GM21528 (cell line): ENCODE results near the gene ZSCAN5A.
"Not testable (repeated sequence)": the region's sequence is repeated elsewhere in the genome, so short reads cannot be mapped to it uniquely, and the experiment has no call there.

Source experiments
- ATAC-seq: cut with Tn5 transposase; IDR thresholded peaks from one replicate; pipeline ENCODE4 v1.9.1; 2021; ENCODE audit warnings: mild to moderate bottlenecking, moderate library complexity; ENCODE audit not compliant: unreplicated experiment, low FRiP score

ZSCAN5A gene

DNA sequence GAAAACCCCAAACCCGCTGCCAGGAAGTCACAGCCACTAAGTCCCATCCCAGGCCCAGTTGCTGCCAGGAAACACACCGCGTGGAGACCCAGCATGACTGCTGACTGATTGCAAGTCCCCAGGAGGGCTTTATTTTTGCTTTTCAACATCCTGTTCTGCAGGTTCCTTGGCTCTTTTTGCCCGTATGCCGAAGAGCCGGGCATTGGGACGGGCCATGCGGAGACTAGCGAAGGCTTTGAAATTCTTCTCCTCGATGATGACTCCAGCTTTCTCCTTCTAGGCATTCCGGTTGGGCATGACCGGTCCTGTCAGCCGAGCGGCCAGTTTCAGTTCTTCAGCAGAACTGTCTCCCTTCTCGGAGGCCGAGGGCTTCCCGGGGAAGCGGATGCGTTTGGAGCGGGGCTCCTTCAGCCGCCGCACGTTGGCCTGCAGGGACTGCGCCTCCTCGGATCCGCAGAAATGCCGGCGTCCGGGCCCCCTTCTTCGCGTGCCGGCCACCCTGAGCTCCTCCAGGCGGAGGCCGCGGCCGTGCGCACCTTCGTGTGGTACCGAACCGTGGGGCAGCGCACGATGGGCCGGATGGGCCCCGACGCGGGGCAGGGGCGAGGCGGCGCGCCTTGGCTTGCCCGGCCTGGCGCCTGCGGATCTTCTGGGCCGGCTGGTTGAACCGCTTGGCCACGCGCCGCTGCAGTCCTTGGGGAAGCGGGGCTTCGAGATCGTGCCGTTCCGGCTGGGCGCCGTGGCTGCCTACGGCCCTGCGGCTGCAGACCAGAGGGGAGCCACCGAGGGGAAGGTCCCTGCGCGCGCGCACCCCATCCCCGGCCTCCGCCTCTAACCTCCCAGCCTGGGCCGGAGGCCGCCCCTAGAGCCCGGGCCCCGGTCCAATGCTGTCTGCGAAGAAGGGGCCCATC, 97.3 kb downstream of the ZSCAN5A start:
- ATAC-seq: no peak

DNA sequence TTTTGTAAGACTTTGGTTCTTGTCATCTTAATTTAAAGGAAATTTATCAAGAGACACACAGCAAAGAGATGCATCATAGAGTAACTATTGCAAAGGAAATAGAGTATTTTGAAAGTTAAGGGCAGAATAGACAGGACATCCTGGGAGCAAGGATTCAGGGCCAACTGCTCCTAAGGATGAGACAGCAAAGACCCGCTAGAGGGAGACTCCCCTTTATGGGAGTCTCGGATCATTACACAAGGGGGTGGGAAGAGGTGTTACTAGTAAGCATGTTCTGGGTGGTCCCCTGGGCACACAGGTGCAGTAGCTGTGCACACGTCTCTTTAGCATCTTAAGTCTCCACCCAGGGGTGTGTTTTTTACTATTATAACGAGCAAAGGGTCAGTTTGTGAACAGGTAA, 102.9 kb downstream of the ZSCAN5A start:
- ATAC-seq: no peak

DNA sequence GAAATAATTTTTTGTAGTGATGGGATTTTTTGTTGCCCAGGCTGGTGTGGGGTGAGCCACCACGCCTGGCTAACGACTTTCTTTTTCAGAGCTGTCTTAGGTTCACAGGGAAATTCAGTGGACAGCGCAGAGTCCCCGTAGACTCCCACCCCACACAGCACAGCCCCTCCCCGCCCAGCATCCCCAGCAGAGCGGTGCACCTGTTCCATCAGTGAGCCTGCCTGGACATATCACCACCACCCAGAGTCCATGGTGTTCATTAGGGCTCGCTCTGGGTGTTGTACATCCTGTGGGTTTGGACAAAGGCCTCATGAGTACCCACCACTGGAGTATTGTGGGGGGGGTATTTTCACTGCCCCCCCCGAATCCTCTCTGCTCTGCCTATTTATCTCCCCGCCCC, 104.6 kb downstream of the ZSCAN5A start:
- not testable (repeated sequence) for ATAC-seq

DNA sequence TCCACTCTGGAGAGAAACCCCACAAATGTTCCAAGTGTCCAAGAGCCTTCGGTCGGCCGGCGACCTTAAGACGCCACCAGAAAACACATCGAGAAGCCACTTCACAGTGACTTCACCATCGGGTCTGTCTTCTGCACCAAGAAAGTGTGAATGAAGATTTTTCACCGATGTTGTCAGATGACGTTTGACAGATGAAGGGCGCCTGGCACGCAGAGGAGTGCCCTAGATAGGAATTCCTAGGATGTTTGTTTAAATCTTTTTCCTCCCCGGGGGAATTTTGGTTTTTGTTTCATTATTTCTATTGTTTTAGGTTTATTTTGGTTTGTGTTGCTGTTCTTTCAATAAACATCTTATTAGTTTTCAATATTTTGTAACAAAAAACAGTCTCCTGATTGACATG, 105.5 kb downstream of the ZSCAN5A start:
- no peak for ATAC-seq

DNA sequence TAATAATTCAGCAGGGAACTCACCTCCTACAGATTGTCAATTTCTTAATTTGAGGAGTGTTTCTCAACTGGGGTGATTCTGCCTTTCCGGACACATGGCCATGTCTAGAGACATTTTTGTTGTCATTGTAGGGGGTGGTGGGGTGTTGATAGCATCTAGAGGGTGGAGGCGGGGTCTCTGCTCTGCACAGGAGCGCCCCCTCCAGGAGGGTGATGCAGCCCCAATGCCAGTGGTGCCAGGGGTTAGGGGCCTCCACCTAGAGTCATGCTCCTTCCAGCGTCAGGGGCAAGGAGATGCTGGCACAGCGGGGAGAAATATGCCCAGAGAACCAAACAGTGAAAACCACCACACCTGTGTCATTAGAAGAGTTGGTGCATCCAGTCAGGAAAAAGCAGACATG, 107.1 kb downstream of the ZSCAN5A start:
- not testable (repeated sequence) for ATAC-seq

DNA sequence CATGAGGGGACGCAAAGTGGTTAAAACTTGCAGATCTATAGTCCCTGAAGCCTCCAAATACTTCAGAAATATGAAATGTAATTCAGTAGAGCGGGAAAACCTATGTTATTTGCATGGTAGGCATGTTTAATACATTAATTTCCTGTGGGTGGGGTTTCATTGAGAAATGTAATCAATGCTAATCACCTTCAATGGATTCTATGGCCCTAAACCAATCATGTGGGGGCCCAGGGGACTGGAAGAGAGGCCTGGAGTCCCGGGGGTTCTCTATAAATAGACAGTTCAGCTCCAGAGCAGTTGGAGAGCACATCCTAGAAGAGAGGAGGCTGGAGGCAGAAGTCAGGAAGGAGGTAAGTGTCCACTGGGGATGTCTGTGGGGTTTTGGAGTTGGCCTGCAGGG, 112.7 kb downstream of the ZSCAN5A start, which contains the start of gene ZSCAN5C:
TSS of gene ZSCAN5C (plus strand) at position 301 of the 400 bp plus-strand sequence. CDS start 3,641 bp downstream, outside the sequence.
- no peak for ATAC-seq

DNA sequence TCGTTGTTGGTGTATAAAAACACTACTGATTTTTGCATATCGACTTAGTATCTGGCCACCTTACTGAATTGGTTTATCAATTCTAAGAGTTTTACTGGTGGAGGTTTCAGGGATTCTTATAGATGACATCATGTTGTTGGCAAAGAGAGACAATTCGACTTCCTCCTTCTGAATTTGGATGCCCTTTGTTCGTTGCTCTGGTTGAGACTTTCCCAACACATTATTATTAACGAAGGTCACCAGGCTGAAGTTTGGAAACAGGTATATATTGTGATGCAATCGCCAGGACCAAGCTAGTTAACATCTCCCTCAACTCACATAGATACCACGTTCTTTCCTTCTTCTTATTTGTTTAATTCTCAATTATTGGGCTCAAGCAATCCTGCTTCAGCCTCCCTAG, 115.0 kb downstream of the ZSCAN5A start:
- no peak for ATAC-seq

DNA sequence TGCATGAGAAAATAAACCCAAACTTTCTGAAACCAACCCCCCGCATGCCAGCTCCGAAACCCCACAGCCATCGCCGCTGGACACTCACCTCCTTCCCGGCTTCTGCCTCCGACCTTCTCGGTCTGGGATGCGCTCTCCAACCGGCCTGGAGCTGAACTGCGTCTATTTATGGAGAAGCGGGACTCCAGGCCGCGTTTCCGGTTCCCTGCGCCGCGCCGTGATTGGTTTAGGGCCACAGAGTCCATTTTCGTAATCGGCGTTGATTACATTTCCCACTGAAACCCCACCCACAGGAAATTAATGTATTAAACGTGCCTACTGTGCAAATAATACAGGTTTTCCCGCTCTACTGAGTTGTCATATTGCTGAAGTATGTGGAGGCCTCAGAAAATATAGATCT, 117.0 kb downstream of the ZSCAN5A start, which contains the start of gene ZSCAN5B:
TSS of gene ZSCAN5B (minus strand) at position 138 of the 400 bp plus-strand sequence. CDS start 4,731 bp downstream, outside the sequence.
- ATAC-seq: not testable (repeated sequence)

DNA sequence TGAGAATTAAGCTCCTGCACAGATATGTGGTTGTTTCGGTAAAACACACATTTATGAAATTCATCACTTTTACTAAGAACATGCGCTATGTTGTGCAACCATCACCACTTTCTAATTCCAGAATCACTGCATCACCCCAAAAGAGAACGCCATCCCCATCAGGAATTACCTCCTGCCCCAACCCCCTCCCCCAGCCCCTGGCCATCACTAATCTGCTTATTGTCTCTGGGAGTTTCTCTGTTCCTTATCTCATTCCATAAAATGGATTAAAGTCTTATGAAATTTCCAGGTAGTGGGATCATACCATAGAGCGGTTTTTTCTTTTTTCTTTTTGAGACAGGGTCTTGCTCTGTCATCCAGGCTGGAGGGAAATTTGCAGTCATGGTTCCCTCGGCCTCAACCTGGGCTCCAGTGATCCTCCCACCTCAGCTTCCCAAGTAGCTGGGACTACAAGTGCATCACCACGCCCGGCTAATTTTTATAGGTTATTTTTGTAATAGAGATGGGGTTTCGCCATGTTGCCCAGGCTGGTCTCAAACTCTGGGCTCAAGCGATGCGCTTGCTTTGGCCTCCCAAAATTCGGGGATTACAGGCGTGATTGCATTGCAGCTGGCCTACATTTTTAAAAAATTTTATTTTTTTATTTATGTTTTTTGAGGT, 120.5 kb downstream of the ZSCAN5A start:
- ATAC-seq: no peak

DNA sequence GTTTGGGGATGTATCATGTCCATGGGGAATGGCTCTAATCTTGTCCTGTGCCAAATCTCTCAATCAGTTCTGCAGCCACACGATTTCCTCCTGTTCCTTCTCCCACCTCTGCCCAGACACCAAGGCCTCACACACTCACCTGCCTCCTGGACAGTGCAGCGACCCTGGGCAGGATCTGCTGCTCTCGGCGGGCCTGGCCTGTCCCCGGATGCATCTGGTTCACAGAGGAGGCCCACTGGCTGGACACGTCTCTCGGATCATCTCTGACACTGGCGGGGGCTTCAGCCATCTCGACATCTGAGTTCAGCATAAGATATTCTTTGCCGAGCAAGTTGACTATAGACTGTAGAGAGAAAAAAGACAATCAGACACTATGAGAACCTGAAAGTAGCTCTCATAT, 122.9 kb downstream of the ZSCAN5A start:
- ATAC-seq: no peak

DNA sequence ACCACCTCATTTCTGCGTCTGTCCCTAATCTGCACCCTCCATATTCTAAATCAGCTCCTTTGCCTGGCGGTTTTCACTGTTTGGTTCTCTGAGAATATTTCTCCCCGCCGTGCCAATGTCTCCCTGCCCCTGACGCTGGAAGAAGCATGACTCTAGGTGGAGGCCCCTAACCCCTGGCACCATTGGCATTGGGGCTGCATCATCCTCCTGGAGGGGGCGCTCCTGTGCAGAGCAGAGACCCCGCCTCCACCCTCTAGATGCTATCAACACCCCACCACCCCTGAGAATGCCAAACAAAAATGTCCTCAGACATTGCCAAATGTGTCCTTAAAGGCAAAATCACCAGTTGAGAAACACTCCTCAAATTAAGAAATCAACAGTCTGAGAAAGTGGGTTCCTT, 123.5 kb downstream of the ZSCAN5A start:
- ATAC-seq: no peak

DNA sequence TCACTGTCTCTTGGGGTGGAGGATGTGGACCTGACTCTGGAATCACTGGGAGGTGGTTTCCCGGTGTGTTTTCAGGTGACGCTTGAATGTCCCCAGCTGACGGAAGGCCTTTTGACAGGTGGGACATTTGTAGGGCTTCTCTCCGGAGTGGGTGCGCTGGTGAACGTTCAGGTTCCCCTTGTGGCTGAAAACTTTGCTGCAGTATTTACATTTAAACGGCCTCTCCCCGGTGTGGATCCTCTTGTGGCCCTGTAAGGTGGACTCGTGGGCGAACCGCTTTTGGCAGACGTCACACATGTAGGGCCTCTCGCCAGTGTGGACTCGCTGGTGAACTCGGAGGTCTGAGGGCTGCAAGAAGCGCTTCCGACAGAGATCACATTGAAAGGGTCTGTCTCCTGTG, 124.9 kb downstream of the ZSCAN5A start:
- no peak for ATAC-seq

DNA sequence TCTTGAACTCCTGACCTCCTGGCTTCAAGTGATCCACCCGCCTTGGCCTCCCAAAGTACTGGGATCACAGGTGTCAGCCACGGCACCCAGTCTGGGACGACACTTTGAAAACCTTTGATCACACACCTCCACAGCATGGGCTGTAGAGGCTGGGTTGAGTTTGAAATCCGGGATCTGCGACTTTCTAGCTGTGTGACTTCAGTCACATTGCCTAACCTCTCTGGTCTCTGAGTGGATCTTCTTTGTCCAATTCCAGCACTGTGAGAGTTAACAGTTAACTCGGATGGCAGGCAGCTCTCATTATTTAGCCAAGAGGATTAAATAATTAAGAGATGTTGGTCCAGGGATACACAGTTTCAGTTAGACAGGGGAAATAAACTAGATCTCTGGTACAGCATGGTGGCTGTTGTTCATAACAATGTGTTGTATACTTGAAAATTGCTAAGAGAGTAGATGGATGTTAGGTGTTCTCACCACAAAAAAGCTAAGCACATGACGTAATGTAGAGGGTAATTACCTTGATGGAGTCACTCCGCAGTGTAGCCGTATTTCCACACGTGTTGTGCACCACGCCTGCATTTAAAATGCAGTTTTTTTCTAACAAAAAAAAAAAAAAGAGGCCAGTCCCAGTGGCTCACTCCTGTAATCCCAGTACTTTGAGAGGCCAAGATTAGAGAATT, 136.9 kb downstream of the ZSCAN5A start:
- ATAC-seq: no peak

DNA sequence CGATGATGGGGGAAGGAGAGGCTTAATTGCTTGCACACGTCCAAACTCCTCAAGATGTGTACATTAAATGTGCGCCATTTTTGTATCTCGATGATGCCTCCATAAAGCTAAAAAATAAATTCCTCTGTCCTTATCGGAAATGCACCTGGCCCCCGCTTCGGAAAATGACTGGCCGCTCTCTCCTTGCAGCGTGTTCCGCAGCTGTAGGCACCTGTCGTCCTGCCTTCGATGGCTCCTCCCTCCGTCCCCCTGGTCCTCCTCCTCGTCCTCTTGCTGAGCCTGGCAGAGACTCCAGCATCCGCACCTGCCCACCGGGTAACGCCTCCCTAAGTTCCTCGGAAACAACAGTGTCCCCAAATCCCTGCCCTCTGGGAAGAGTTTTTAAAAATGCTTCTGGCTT, 137.8 kb downstream of the ZSCAN5A start:
- no peak for ATAC-seq

DNA sequence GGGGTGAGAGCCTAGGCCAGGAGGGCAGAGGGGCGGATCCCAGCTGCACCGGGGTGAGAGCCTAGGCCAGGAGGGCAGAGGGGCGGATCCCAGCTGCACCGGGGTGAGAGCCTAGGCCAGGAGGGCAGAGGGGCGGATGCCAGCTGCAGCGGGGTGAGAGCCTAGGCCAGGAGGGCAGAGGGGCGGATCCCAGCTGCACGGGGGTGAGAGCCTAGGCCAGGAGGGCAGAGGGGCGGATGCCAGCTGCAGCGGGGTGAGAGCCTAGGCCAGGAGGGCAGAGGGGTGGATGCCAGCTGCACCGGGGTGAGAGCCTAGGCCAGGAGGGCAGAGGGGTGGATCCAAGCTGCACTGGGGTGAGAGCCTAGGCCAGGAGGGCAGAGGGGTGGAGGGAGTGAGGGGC, 138.3 kb downstream of the ZSCAN5A start:
- ATAC-seq: not testable (repeated sequence)

DNA sequence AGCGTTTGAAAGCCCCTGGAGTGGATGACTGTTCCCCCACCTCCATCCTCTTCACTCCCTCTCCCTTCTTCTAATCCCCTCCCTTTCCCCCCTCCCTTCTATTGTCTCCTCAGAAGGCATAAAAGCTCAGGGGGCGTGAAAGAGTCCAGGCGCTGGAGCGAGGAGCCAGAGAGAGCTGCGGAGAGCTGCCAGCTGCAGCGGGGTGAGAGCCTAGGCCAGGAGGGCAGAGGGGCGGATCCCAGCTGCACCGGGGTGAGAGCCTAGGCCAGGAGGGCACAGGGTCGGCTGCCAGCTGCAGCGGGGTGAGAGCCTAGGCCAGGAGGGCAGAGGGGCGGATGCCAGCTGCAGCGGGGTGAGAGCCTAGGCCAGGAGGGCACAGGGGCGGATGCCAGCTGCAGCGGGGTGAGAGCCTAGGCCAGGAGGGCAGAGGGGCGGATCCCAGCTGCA, 138.8 kb downstream of the ZSCAN5A start, which contains the start of gene GALP:
TSS of gene GALP (plus strand) at position 148 of the 447 bp plus-strand sequence. CDS start 1,101 bp downstream, outside the sequence.
- not testable (repeated sequence) for ATAC-seq

DNA sequence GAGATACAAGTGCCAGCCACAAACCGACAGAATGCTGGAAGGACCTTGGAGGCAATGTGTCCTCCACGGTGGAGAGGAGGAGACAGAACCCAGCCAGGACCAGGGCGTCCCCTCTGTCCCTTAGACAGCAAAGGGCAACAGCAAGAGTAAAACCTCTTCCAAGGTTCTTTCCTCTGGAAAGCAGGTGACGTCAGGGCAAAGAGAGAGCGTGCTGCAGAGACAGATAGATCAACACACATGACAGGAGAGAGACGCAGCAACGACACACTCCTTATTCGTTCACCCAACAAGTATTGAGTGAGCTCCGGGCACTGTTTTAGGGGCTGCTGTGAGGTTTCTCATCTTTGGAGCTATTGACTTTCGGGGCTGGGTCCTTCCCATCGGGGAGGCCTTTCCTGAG, 140.1 kb downstream of the ZSCAN5A start:
- no peak for ATAC-seq

DNA sequence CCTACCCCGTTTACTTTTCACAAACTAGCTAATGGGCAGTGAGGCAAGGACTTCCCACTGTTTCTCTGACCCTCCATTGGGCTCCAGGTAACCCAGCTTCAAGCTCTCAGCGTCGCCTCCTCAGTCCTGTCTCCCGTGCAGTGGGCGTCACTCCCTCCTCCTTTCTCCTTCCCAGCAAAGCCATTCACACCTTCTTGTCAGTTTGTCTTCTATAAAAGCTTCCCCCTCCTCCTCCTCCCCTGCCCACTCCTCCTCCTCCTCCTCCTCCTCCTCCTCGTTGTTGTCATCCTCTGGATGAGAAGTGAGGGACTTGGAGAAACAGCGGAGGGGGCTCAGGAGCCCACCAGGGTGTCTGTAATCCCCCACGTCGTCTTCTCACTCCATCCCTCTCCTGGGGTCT, 140.6 kb downstream of the ZSCAN5A start:
- ATAC-seq: no peak
